Activated naive CD8-positive, alpha-beta T cell treated with anti-CD3 and anti-CD28 coated beads, Interleukin-2, amount 10 ng/mL, durations not matched to agents 7 days and 5 days (primary cell): Measurements from ENCODE around the gene STX10. TPM values are rescaled to one million over a fixed set of nuclear protein-coding genes. Genes with fewer than 3 reads are reported as not detected.
"Not testable (repeated sequence)": the region's sequence is repeated elsewhere in the genome, so short reads cannot be mapped to it uniquely, and the experiment has no call there.

ENCODE experiments used
- ATAC-seq: fragments of 150-1000 bp; cut with Tn5 transposase; one replicate; pipeline ENCODE4 v1.10.0; 2021; ENCODE audit warnings: low read depth, moderate library complexity
- POLR2A ChIA-PET: fragments of 350-600 bp; sonication (Branson Sonifier 250); formaldehyde crosslinking; loops from one replicate; lab custom pipeline; 2021; ENCODE audit warnings: antibody characterized with exemption; lab: Charles Lee
- DNase-seq: peaks from one replicate; pipeline ENCODE4 v3.0.0; 2021
- H3K27ac Mint-ChIP-seq: one replicate; pipeline ENCODE4 v1.8.0; 2022; ENCODE audit warnings: mild to moderate bottlenecking, mixed read lengths
- H3K27me3 Mint-ChIP-seq: one replicate; pipeline ENCODE4 v1.8.0; 2022; ENCODE audit warnings: mild to moderate bottlenecking, moderate library complexity, mixed read lengths
- H3K36me3 Mint-ChIP-seq: one replicate; pipeline ENCODE4 v1.8.0; 2021; ENCODE audit warnings: mild to moderate bottlenecking, mixed read lengths
- H3K4me1 Mint-ChIP-seq: one replicate; pipeline ENCODE4 v1.8.0; 2021; ENCODE audit warnings: mixed read lengths
- H3K4me3 Mint-ChIP-seq: one replicate; pipeline ENCODE4 v1.8.0; 2022; ENCODE audit warnings: mild to moderate bottlenecking, moderate library complexity, mixed read lengths
- H3K9me3 Mint-ChIP-seq: one replicate; pipeline ENCODE4 v1.8.0; 2021; ENCODE audit warnings: mixed read lengths
- total RNA-seq, 2 experiments: library from RNA; stranded (reverse); gene quantifications; one replicate each; pipeline ENCODE4 v1.2.3, GENCODE V29; 2021

Gene STX10, protein sequence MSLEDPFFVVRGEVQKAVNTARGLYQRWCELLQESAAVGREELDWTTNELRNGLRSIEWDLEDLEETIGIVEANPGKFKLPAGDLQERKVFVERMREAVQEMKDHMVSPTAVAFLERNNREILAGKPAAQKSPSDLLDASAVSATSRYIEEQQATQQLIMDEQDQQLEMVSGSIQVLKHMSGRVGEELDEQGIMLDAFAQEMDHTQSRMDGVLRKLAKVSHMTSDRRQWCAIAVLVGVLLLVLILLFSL
- total RNA-seq: 10 to 100 TPM; 67.1 to 69.9 TPM

DNA sequence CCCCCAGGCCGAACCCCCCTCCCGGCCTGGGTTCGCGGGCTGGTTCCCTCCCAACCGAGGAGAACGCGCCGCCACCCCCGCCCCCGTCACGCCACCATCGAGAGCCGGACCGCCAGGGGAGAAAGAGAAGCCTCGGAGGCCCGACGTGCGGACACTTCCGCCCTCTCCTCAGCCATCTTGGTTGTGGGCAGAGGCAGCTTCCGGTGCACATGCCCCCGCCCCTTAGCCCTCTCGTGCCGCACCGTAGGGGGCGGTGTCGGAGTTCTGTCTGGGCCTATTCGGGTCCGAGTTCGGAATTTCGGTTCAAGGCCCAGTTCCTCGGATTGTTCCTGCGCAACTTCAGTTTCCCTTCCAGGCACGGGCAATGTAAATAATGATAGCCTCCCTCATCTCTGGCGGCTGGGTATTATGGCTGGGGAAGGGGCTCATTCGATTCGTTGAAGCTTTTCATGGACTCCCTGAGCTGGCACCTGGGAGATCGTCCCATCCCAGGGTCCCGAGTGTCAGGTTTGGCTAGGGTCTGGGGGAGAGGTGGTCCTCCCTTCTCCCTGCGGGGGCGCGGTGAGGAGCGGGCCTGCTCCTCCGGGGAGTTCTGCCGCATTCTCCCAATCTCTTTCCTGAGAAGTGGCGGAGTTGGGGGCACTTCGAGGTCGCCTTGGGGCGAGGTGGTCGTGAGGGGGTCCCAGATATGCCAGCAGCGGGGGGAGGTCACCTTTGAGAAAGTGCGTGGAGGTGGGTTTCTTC is at the start of gene STX10, which contains the start of gene IER2:
TSS of gene STX10 (minus strand) at position 189 of the 744 bp plus-strand sequence. CDS start 202 bp downstream, outside the sequence.
TSS of gene IER2 (plus strand) at position 225 of the 744 bp plus-strand sequence. CDS start 2,776 bp downstream, outside the sequence.
- H3K4me1 Mint-ChIP-seq: peaks cover 13% of the 10 kb centered on the region

GRCh38 chr19:13198634-13199033 is 48.5 kb upstream of the STX10 start:
- no peaks in the 10 kb centered on the region for H3K27me3 Mint-ChIP-seq
- H3K4me1 Mint-ChIP-seq: peaks cover 8% of the 10 kb centered on the region
- DNase-seq: no peak
- H3K27ac Mint-ChIP-seq: no peak overlapping the region
- no peak for ATAC-seq
- no peaks in the 10 kb centered on the region for H3K9me3 Mint-ChIP-seq
- no peak overlapping the region for H3K4me3 Mint-ChIP-seq
- POLR2A ChIA-PET: no interaction called here
- peaks cover under 1% of the 10 kb centered on the region for H3K36me3 Mint-ChIP-seq

More for the DNA sequence above, at the start of gene STX10, which contains the start of gene IER2:
- no peaks in the 10 kb centered on the region for H3K9me3 Mint-ChIP-seq
- POLR2A ChIA-PET: interaction anchor here (0.6 to 2.5 kb wide), 12 partner anchors 10 to 112 kb away, joined by 3 to 18 read pairs (median 3); partner anchors contain the start of gene NACC1
- no peaks in the 10 kb centered on the region for H3K27me3 Mint-ChIP-seq
- H3K4me3 Mint-ChIP-seq: peak within 1 kb of the TSS; percentile 98
- H3K27ac Mint-ChIP-seq: peak within 1 kb of the TSS; percentile 100
- peaks cover 21% of the 10 kb centered on the region for H3K36me3 Mint-ChIP-seq
- ATAC-seq (peak; percentile 47), DNase-seq (peak; percentile 91)

DNA sequence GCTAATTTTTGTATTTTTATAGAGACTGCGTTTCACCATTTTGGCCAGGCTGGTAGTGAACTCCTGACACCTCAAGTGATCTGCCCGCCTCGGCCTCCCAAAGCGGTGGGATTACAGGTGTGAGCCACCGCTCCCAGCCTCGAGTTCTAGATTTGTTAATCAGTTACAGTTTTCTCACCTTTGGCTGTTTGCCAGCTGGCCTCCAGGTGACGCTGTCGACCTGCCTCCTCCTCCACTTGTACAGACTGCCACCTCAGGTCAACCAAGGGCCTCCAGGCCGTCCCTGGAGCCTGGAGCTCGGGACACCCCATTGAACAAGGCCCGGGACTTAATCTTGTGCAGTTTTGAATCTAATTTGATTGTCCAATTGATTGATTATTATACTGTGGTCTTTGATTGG is 45.5 kb upstream of the STX10 start:
- DNase-seq (peak; percentile 56), ATAC-seq (peak; percentile 46)
- no peaks in the 10 kb centered on the region for H3K9me3 Mint-ChIP-seq
- peaks cover 2% of the 10 kb centered on the region for H3K36me3 Mint-ChIP-seq
- no peak overlapping the region for H3K27ac Mint-ChIP-seq
- H3K4me1 Mint-ChIP-seq: peaks cover 13% of the 10 kb centered on the region
- H3K4me3 Mint-ChIP-seq: no peak overlapping the region
- POLR2A ChIA-PET: interaction anchor here (0.9 to 2.1 kb wide), 7 partner anchors 28 to 67 kb away, joined by 3 to 11 read pairs (median 4); no protein-coding TSS in a partner anchor
- H3K27me3 Mint-ChIP-seq: no peaks in the 10 kb centered on the region

GRCh38 chr19:13190781-13191540 is 40.8 kb upstream of the STX10 start:
- Mint-ChIP-seq H3K9me3 (no peaks in the 10 kb centered on the region), H3K36me3 (peaks cover 4% of the 10 kb centered on the region), H3K4me1 (peaks cover 22% of the 10 kb centered on the region), H3K27ac (no peak overlapping the region), H3K4me3 (no peak overlapping the region), H3K27me3 (no peaks in the 10 kb centered on the region)
- no peak for DNase-seq
- no peak for ATAC-seq
- POLR2A ChIA-PET: interaction anchor here (0.7 kb wide), 1 partner anchor 86 kb away, joined by 4 read pairs; no protein-coding TSS in a partner anchor

DNA sequence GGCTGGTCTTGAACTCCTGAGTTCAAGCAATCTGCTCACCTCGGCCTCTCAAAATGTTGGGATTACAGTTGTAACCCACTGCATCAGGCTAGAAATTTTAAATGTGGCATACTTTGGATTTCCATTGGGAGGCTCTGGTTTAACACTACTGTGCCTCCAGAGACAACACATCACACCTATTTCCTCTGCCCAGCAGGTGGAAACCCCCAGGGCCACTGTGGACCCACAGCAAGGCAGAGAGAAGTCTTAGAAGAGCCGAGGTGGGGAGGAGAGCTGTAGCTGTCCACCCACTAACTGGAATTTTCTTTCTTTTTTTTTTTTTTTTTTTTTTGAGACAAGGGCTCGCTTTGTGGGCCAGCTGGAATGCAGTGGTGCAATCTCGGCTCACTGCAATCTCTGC is 39.4 kb upstream of the STX10 start:
- Mint-ChIP-seq H3K27me3 (no peaks in the 10 kb centered on the region), H3K27ac (no peak overlapping the region), H3K36me3 (peaks cover 4% of the 10 kb centered on the region), H3K4me1 (peaks cover 21% of the 10 kb centered on the region), H3K9me3 (no peaks in the 10 kb centered on the region), H3K4me3 (no peak overlapping the region)
- DNase-seq (no peak), ATAC-seq (no peak)
- POLR2A ChIA-PET: no interaction called here

DNA sequence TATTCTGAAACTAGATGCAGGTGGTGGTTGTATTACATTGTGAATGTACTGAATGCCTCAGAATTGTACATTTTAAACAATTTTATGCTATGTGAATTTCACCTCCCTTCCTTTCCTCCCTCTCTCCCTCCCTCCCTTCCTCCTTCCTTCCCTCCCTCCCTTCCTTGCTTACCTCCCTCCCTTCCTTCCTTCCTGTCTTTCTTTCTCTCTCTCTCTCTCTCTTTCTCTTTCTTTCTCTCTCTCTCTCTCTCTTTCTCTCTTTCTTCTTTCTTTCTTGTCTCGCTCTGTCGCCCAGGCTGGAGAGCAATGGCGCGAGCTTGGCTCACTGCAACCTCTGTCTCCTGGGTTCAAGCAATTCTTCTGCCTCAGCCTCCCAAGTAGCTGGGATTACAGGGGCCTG is 37.2 kb upstream of the STX10 start:
- H3K36me3 Mint-ChIP-seq: peaks cover 2% of the 10 kb centered on the region
- POLR2A ChIA-PET: interaction anchor here (0.9 kb wide), 1 partner anchor 32 kb away, joined by 6 read pairs; no protein-coding TSS in a partner anchor

DNA sequence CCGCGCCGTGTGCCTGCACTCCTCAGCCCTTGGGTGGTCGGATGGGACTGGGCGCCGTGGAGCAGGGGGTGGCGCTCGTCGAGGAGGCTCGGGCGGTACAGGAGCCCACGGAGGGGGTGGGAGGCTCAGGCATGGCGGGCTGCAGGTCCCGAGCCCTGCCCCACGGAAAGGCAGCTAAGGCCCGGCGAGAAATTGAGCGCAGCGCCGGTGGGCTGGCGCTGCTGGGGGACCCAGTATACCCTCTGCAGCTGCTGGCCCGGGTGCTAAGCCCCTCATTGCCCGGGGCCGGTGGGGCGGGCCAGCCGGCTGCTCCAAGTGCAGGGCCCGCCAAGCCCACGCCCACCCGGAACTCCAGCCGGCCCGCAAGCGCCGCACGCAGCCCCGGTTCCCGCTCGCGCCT is 36.5 kb upstream of the STX10 start:
- H3K4me3 Mint-ChIP-seq, DNase-seq, ATAC-seq, H3K27me3 Mint-ChIP-seq, H3K27ac Mint-ChIP-seq, H3K9me3 Mint-ChIP-seq, H3K36me3 Mint-ChIP-seq: not testable (repeated sequence)
- peaks cover 19% of the 10 kb centered on the region for H3K4me1 Mint-ChIP-seq
- POLR2A ChIA-PET: interaction anchor here (1.1 kb wide), 1 partner anchor 34 kb away, joined by 3 read pairs; no protein-coding TSS in a partner anchor

More for the DNA sequence above, 37.2 kb upstream of the STX10 start:
- DNase-seq: no peak
- peak overlapping the region; percentile 42 for H3K4me3 Mint-ChIP-seq
- H3K27me3 Mint-ChIP-seq: no peaks in the 10 kb centered on the region
- peak overlapping the region; percentile 86 for H3K27ac Mint-ChIP-seq
- no peak for ATAC-seq
- H3K4me1 Mint-ChIP-seq: peaks cover 14% of the 10 kb centered on the region
- no peaks in the 10 kb centered on the region for H3K9me3 Mint-ChIP-seq

DNA sequence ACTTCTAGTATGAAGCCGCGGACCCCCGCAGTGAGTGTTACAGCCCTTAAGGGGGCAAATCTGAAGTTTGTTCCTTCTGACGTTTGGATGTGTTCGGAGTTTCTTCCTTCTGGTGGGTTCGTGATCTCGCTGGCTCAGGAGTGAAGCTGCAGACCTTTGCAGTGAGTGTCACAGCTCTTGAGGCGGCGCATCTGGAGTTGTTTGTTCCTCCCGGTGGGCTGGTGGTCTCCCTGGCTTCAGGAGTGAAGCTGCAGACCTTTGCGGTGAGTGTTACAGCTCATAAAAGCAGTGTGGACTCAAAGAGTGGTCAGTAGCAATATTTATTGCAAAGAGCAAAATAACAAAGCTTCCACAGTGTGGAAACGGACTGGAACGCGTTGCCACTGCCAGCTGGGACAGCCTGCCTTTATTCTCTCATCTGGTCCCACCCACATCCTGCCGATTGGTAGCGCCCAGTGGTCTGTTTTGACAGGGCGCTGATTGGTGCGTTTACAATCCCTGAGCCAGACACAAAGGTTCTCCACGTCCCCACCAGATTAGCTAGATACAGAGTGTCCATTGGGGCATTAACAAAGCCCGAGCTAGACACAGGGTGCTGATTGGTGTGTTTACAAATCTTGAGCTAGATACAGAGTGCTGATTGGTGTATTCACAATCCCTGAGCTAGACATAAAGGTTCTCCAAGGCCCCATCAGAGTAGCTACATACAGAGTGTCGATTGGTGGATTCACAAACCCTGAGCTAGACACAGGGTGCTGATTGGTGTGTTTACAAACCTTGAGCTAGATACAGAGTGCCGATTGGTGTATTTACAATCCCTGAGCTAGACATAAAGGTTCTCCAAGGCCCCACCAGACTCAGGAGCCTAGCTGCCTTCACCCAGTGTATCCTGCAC is 35.8 kb upstream of the STX10 start:
- H3K36me3 Mint-ChIP-seq, H3K27ac Mint-ChIP-seq, H3K27me3 Mint-ChIP-seq, DNase-seq, H3K4me3 Mint-ChIP-seq, ATAC-seq, H3K9me3 Mint-ChIP-seq: not testable (repeated sequence)
- peaks cover 19% of the 10 kb centered on the region for H3K4me1 Mint-ChIP-seq
- POLR2A ChIA-PET: interaction anchor here (0.7 to 1.1 kb wide), 2 partner anchors 9 to 34 kb away, joined by 3 read pairs; no protein-coding TSS in a partner anchor

DNA sequence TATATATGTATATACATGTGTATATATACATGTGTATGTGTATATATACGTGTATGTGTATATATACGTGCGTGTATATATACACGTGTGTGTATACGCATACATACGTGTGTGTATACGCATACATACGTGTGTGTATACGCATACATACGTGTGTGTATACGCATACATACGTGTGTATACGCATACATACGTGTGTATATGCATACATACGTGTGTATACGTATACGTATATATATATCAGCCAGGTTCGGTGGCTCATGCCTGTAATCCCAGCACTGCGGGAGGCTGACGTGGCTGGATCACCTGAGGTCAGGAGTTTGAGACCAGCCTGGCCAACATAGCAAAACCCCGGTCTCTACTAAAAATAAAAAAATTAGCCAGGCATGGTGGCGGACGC is 34.8 kb upstream of the STX10 start:
- POLR2A ChIA-PET, H3K36me3 Mint-ChIP-seq, DNase-seq, H3K9me3 Mint-ChIP-seq, ATAC-seq, H3K27me3 Mint-ChIP-seq, H3K4me3 Mint-ChIP-seq, H3K27ac Mint-ChIP-seq: not testable (repeated sequence)
- peaks cover 25% of the 10 kb centered on the region for H3K4me1 Mint-ChIP-seq

DNA sequence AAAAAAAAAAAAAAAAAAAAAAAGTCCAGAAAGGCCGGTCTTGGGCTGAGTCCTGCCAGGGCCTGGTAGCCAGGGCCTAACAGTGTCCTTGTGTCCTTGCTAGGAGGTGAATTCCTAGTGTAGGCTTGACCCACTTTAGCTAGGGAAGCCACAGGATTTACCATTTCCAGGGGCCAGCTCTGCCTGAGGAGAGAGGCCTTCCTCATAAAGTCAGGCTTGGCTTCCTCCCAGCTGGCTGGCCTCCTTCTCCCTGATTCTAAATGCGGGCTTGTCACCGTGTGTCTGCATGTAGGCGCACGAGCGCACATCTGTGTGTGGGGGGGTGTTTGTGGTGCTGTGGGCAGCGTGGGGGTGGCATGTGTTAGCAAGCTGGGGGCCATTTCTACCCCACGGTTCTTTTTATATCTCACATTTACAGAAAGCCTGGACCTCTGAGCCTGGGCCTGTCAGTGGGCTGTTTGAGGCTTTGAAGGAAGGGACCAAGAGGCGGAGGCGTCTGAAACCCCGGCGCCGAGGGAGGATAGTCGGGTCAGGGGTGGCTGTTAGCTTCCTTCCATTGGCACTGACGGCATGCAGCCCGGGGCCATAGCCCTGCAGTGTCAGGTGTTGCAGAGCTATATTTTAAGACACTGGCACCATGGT is 31.7 kb upstream of the STX10 start:
- DNase-seq: no peak
- H3K27ac Mint-ChIP-seq: peak overlapping the region; percentile 82
- peak; percentile 44 for ATAC-seq
- H3K9me3 Mint-ChIP-seq: no peaks in the 10 kb centered on the region
- no peaks in the 10 kb centered on the region for H3K36me3 Mint-ChIP-seq
- peaks cover 19% of the 10 kb centered on the region for H3K4me1 Mint-ChIP-seq
- H3K4me3 Mint-ChIP-seq: no peak overlapping the region
- H3K27me3 Mint-ChIP-seq: no peaks in the 10 kb centered on the region
- POLR2A ChIA-PET: interaction anchor here (0.7 to 4.2 kb wide), 9 partner anchors 9 to 236 kb away, joined by 3 to 44 read pairs (median 10); partner anchors contain the start of gene RAD23A

DNA sequence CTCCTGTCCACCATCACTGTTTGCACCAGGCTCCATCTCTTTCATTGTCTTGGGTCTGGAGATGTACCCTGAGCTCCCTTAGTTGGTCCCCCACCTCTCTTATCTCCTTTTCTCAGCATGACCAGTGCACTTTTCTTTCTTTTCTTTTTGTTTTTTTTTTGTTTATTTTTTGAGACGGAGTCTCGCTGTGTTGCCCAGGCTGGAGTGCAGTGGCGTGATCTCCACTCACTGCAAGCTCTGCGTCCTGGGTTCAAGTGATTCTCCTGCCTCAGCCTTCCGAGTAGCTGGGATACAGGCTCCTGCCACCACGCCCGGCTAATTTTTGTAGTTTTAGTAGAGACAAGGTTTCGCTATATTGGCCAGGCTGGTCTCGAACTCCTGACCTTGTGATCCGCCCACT is 28.1 kb upstream of the STX10 start:
- POLR2A ChIA-PET: interaction anchor here (1.5 kb wide), 1 partner anchor 23 kb away, joined by 4 read pairs; no protein-coding TSS in a partner anchor
- H3K27me3 Mint-ChIP-seq, H3K36me3 Mint-ChIP-seq, H3K27ac Mint-ChIP-seq, H3K9me3 Mint-ChIP-seq, DNase-seq, H3K4me3 Mint-ChIP-seq, ATAC-seq: not testable (repeated sequence)
- H3K4me1 Mint-ChIP-seq: peaks cover 16% of the 10 kb centered on the region
